GM23338 (cell line): Measurements from ENCODE around the gene HMOX1. TPM values are rescaled to one million over a fixed set of nuclear protein-coding genes. Genes with fewer than 3 reads are reported as not detected.

ENCODE experiments used
- ATAC-seq: fragments of 200-7000 bp; cut with Tn5 transposase; 3 replicates; pipeline ENCODE4 v1.9.1; 2020
- DNase-seq: peaks from one replicate; pipeline ENCODE4 v3.0.0-alpha.2; 2015; ENCODE audit warnings: low spot score
- H2AFZ ChIP-seq: fragments of 200-600 bp; sonication (generic); 2 replicates; pipeline ENCODE4 v1.8.0; 2016; ENCODE audit warnings: antibody characterized with exemption, mild to moderate bottlenecking, moderate library complexity
- H3F3A ChIP-seq: fragments of 200-600 bp; sonication (generic); replicated peaks from 2 replicates; pipeline ENCODE4 v1.8.0; 2017; ENCODE audit warnings: antibody characterized with exemption, mixed run types, low read depth
- H3K27ac ChIP-seq: fragments of 200-600 bp; sonication (generic); 2 replicates; pipeline ENCODE4 v1.6.1; 2016; ENCODE audit warnings: low read depth
- H3K27me3 ChIP-seq: fragments of 200-600 bp; sonication (generic); 2 replicates; pipeline ENCODE4 v1.8.0; 2016; ENCODE audit warnings: mild to moderate bottlenecking, mixed run types, moderate library complexity; ENCODE audit not compliant: insufficient read depth
- H3K36me3 ChIP-seq: fragments of 200-600 bp; sonication (generic); 2 replicates; pipeline ENCODE4 v1.8.0; 2016; ENCODE audit warnings: mild to moderate bottlenecking; ENCODE audit not compliant: insufficient read depth
- H3K4me1 ChIP-seq: fragments of 200-600 bp; sonication (generic); 2 replicates; pipeline ENCODE4 v1.8.0; 2016; ENCODE audit warnings: mild to moderate bottlenecking, moderate library complexity; ENCODE audit not compliant: insufficient read depth
- H3K4me2 ChIP-seq: fragments of 200-600 bp; sonication (generic); 2 replicates; pipeline ENCODE4 v1.7.1; 2017; ENCODE audit warnings: mixed run types
- H3K4me3 ChIP-seq: fragments of 200-600 bp; sonication (generic); 2 replicates; pipeline ENCODE4 v1.6.1; 2016; ENCODE audit warnings: mixed run types
- H3K79me2 ChIP-seq: fragments of 200-600 bp; sonication (generic); replicated peaks from 2 replicates; pipeline ENCODE4 v1.8.0; 2017; ENCODE audit warnings: mild to moderate bottlenecking; ENCODE audit not compliant: insufficient read depth
- H3K9me2 ChIP-seq: fragments of 200-600 bp; sonication (generic); 2 replicates; pipeline ENCODE4 v1.8.0; 2017; ENCODE audit not compliant: insufficient read depth
- H4K20me1 ChIP-seq: fragments of 200-600 bp; sonication (generic); replicated peaks from 2 replicates; pipeline ENCODE4 v1.8.0; 2017; ENCODE audit warnings: mild to moderate bottlenecking; ENCODE audit not compliant: insufficient read depth
- H3K27ac Mint-ChIP-seq: 2 replicates; pipeline ENCODE4 v1.8.0; 2020; ENCODE audit warnings: inconsistent platforms, mild to moderate bottlenecking, moderate library complexity, mixed read lengths
- H3K27me3 Mint-ChIP-seq: 3 replicates; pipeline ENCODE4 v1.8.0; 2022; ENCODE audit warnings: low read depth, mild to moderate bottlenecking, moderate library complexity, mixed read lengths, inconsistent platforms; ENCODE audit not compliant: insufficient read depth, poor library complexity
- H3K36me3 Mint-ChIP-seq: 3 replicates; pipeline ENCODE4 v1.8.0; 2021; ENCODE audit warnings: low read depth, mild to moderate bottlenecking, inconsistent platforms, moderate library complexity, mixed read lengths
- H3K4me1 Mint-ChIP-seq: 3 replicates; pipeline ENCODE4 v1.8.0; 2020; ENCODE audit warnings: mild to moderate bottlenecking, inconsistent platforms, mixed read lengths
- H3K4me3 Mint-ChIP-seq: 3 replicates; pipeline ENCODE4 v1.8.0; 2021; ENCODE audit warnings: moderate library complexity, mild to moderate bottlenecking, inconsistent platforms, mixed read lengths
- H3K9me3 Mint-ChIP-seq: 3 replicates; pipeline ENCODE4 v1.8.0; 2020; ENCODE audit warnings: moderate library complexity, mild to moderate bottlenecking, inconsistent platforms, mixed read lengths
- CREB1 ChIP-seq: fragments of 250-450 bp; sonication (Bioruptor Pico); IDR thresholded peaks from 2 replicates; pipeline ENCODE4 v1.5.0; 2020; ENCODE audit warnings: low read depth, mild to moderate bottlenecking, moderate library complexity
- ETS1 ChIP-seq: IDR thresholded peaks from 2 replicates; pipeline ENCODE4 v1.6.1; 2016; ENCODE audit warnings: antibody characterized with exemption
- EZH2 ChIP-seq: fragments of 200-600 bp; sonication (generic); IDR thresholded peaks from one replicate; pipeline ENCODE4 v1.8.0; 2017; ENCODE audit warnings: antibody characterized with exemption, mild to moderate bottlenecking, low read depth; ENCODE audit not compliant: unreplicated experiment
- EZH2phosphoT487 ChIP-seq: fragments of 200-600 bp; sonication (generic); IDR thresholded peaks from one replicate; pipeline ENCODE4 v1.8.1; 2018; ENCODE audit warnings: antibody characterized with exemption; ENCODE audit not compliant: unreplicated experiment
- NANOG ChIP-seq: IDR thresholded peaks from 2 replicates; pipeline ENCODE4 v1.6.1; 2016; ENCODE audit warnings: antibody characterized with exemption, borderline replicate concordance
- POLR2AphosphoS5 ChIP-seq: IDR thresholded peaks from 2 replicates; pipeline ENCODE4 v1.6.1; 2016; ENCODE audit warnings: antibody characterized with exemption, low read depth
- STAT1 ChIP-seq: IDR thresholded peaks from one replicate; pipeline ENCODE4 v1.6.1; 2016; ENCODE audit warnings: antibody characterized with exemption; ENCODE audit not compliant: unreplicated experiment
- ZNF114 ChIP-seq: fragments of 250-450 bp; sonication (Bioruptor Pico); IDR thresholded peaks from 2 replicates; pipeline ENCODE4 v1.5.0; 2020; ENCODE audit warnings: mild to moderate bottlenecking, moderate library complexity
- polyA plus RNA-seq: library from polyadenylated mRNA; unstranded; fragments of >200 nt; fragmentation: Nextera tagmentation; extraction: Ambion mirVana; gene quantifications from 2 replicates; pipeline ENCODE4 v1.2.1, GENCODE V29; 2016
- total RNA-seq: library from RNA; depleted of rRNA; stranded (reverse); fragments of >200 nt; shearing (Covaris generic); gene quantifications from 2 replicates; pipeline ENCODE4 v1.2.3, GENCODE V29; 2014
- TF ChIP-seq, protein P1 (sequence below): fragments of 250-450 bp; sonication (Bioruptor Pico); IDR thresholded peaks from 2 replicates; pipeline ENCODE4 v1.5.0; 2020; ENCODE audit warnings: mild to moderate bottlenecking, moderate library complexity

The HMOX1 gene
- total and polyA plus RNA-seq, 2 experiments from 2014 or later: 10.9 to 22.6 TPM

- Histone ChIP-seq H4K20me1 (no peaks in the 10 kb centered on the region), H3K4me1 (peaks cover 23% of the 10 kb centered on the region), H3K4me2 (no peak overlapping the region), H3K27ac (no peak overlapping the region), H3K36me3 (no peaks in the 10 kb centered on the region), H3K79me2 (peaks cover 11% of the 10 kb centered on the region), H3K9me2 (no peaks in the 10 kb centered on the region), H2AFZ (no peak overlapping the region), H3F3A (peaks cover 13% of the 10 kb centered on the region; the same call in 1 of the 2 replicates), H3K27me3 (no peaks in the 10 kb centered on the region), H3K4me3 (no peak overlapping the region)
- ATAC-seq (no peak), DNase-seq (no peak)
- no peaks in the 10 kb centered on the region for H3K9me3 Mint-ChIP-seq
- H3K4me3 Mint-ChIP-seq: no peak overlapping the region
- peaks cover 17% of the 10 kb centered on the region for H3K4me1 Mint-ChIP-seq
- TF ChIP-seq STAT1: no peak
- no peak for TF ChIP-seq ETS1
- no peak overlapping the region for H3K27ac Mint-ChIP-seq
- peaks cover 56% of the 10 kb centered on the region for H3K36me3 Mint-ChIP-seq
- H3K27me3 Mint-ChIP-seq: peaks cover 5% of the 10 kb centered on the region
Measured at GRCh38 chr22:35384975-35385588, 4.2 kb downstream of the HMOX1 start.

DNA sequence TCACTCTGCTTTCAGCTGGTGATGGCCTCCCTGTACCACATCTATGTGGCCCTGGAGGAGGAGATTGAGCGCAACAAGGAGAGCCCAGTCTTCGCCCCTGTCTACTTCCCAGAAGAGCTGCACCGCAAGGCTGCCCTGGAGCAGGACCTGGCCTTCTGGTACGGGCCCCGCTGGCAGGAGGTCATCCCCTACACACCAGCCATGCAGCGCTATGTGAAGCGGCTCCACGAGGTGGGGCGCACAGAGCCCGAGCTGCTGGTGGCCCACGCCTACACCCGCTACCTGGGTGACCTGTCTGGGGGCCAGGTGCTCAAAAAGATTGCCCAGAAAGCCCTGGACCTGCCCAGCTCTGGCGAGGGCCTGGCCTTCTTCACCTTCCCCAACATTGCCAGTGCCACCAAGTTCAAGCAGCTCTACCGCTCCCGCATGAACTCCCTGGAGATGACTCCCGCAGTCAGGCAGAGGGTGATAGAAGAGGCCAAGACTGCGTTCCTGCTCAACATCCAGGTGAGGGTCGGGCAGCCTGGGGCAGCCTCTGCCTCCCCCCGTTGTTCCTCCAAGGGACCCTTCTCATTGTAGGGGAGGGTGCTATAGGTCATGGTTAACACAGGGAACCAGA, 5.9 kb downstream of the HMOX1 start:
- H3K4me2 ChIP-seq: no peak overlapping the region
- no peak overlapping the region for H3K4me3 Mint-ChIP-seq
- H3K36me3 ChIP-seq: peaks cover 5% of the 10 kb centered on the region; the same call in 1 of the 2 replicates
- no peaks in the 10 kb centered on the region for H3K27me3 ChIP-seq
- no peaks in the 10 kb centered on the region for H3K9me3 Mint-ChIP-seq
- no peak overlapping the region for H3K4me3 ChIP-seq
- H3K4me1 ChIP-seq: peaks cover 11% of the 10 kb centered on the region; the same call in 1 of the 2 replicates
- no peak overlapping the region for H3K27ac Mint-ChIP-seq
- H2AFZ ChIP-seq: no peak overlapping the region
- 0 out of 2 replicates have a peak, but pooled peaks cover 4% of the 10 kb centered on the region for H3F3A ChIP-seq
- peaks cover 72% of the 10 kb centered on the region for H3K36me3 Mint-ChIP-seq
- H3K79me2 ChIP-seq: peaks cover 5% of the 10 kb centered on the region
- H3K27me3 Mint-ChIP-seq: peaks cover 3% of the 10 kb centered on the region
- peaks cover 4% of the 10 kb centered on the region for H3K4me1 Mint-ChIP-seq
- H3K27ac ChIP-seq: no peak overlapping the region
- DNase-seq (no peak), ATAC-seq (no peak)
- no peaks in the 10 kb centered on the region for H4K20me1 ChIP-seq
- H3K9me2 ChIP-seq: no peaks in the 10 kb centered on the region
- TF ChIP-seq, protein P1, sequence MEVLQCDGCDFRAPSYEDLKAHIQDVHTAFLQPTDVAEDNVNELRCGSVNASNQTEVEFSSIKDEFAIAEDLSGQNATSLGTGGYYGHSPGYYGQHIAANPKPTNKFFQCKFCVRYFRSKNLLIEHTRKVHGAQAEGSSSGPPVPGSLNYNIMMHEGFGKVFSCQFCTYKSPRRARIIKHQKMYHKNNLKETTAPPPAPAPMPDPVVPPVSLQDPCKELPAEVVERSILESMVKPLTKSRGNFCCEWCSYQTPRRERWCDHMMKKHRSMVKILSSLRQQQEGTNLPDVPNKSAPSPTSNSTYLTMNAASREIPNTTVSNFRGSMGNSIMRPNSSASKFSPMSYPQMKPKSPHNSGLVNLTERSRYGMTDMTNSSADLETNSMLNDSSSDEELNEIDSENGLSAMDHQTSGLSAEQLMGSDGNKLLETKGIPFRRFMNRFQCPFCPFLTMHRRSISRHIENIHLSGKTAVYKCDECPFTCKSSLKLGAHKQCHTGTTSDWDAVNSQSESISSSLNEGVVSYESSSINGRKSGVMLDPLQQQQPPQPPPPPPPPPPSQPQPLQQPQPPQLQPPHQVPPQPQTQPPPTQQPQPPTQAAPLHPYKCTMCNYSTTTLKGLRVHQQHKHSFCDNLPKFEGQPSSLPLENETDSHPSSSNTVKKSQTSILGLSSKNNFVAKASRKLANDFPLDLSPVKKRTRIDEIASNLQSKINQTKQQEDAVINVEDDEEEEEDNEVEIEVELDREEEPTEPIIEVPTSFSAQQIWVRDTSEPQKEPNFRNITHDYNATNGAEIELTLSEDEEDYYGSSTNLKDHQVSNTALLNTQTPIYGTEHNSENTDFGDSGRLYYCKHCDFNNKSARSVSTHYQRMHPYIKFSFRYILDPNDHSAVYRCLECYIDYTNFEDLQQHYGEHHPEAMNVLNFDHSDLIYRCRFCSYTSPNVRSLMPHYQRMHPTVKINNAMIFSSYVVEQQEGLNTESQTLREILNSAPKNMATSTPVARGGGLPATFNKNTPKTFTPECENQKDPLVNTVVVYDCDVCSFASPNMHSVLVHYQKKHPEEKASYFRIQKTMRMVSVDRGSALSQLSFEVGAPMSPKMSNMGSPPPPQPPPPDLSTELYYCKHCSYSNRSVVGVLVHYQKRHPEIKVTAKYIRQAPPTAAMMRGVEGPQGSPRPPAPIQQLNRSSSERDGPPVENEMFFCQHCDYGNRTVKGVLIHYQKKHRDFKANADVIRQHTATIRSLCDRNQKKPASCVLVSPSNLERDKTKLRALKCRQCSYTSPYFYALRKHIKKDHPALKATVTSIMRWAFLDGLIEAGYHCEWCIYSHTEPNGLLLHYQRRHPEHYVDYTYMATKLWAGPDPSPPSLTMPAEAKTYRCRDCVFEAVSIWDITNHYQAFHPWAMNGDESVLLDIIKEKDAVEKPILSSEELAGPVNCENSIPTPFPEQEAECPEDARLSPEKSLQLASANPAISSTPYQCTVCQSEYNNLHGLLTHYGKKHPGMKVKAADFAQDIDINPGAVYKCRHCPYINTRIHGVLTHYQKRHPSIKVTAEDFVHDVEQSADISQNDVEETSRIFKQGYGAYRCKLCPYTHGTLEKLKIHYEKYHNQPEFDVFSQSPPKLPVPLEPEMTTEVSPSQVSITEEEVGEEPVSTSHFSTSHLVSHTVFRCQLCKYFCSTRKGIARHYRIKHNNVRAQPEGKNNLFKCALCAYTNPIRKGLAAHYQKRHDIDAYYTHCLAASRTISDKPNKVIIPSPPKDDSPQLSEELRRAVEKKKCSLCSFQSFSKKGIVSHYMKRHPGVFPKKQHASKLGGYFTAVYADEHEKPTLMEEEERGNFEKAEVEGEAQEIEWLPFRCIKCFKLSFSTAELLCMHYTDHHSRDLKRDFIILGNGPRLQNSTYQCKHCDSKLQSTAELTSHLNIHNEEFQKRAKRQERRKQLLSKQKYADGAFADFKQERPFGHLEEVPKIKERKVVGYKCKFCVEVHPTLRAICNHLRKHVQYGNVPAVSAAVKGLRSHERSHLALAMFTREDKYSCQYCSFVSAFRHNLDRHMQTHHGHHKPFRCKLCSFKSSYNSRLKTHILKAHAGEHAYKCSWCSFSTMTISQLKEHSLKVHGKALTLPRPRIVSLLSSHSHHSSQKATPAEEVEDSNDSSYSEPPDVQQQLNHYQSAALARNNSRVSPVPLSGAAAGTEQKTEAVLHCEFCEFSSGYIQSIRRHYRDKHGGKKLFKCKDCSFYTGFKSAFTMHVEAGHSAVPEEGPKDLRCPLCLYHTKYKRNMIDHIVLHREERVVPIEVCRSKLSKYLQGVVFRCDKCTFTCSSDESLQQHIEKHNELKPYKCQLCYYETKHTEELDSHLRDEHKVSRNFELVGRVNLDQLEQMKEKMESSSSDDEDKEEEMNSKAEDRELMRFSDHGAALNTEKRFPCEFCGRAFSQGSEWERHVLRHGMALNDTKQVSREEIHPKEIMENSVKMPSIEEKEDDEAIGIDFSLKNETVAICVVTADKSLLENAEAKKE (CRISPR knock-in tag): no peak
- no peak for TF ChIP-seq ETS1
- TF ChIP-seq NANOG: no peak
- TF ChIP-seq ZNF114 (CRISPR knock-in tag): no peak
- TF ChIP-seq EZH2phosphoT487: no peak
- TF ChIP-seq STAT1: no peak
- TF ChIP-seq POLR2AphosphoS5: no peak
- TF ChIP-seq CREB1 (CRISPR knock-in tag): no peak
- no peak for TF ChIP-seq EZH2
